ENCODE results near the gene VPS16. TPM values are rescaled to one million over a fixed set of nuclear protein-coding genes. Genes with fewer than 3 reads are reported as not detected.
A peak's percentile ranks its signal among the peaks of the same experiment; 100 is the strongest.

Gene VPS16
- polyA plus RNA-seq, 4 donors, result 29.3 to 94.6 (median 51.6) TPM

DNA sequence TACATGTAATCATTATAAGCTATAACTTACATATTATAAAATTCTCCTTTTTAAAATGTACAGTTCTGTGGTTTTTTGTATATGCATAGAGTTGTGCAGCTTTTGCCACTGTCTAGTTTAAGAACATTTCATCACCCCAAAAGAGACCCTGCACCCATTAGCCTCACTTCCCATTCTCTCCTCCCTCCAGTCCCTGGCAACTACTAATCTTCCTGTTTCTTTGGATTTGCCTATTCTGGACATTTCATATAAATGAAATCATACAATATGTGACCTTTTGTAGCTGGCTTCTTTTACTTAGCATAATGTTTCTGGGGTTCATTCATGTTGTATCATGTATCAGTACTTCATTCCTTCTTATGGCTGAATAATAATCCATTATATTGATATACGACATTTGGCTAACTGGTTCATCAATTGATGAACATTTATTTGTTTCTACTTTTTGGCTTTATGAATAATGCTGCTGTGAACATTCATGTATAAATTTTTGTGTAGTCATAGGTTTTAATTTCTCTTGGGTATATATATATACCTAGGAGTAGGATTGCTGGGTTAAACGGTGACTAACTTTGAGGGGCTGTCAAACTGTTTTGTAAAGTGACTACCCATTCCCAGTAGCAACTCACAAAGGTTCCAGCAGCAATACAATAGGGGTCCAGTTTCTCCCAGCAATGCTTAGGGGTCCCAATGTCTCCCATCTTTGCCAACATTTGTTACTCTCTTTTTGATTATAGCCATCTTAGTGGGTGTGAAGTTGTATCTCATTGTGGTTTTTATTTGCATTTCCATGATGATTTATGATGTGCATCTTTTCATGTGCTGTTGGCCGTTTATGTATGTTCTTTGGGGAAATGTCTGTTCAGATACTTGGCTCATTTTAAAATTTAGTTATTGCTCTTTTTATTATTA lies 43.4 kb downstream of the VPS16 start:
- no peaks in the 10 kb centered on the region for H3K27me3 ChIP-seq (ENCODE audit: control insufficient read depth in 3 of 3, insufficient read depth in 3 of 3, low read length in 3 of 3)
- DNase-seq (no peak), FAIRE-seq (no peak)
- H3K4me1 ChIP-seq (ENCODE audit: control insufficient read depth in 3 of 3, insufficient read depth in 2 of 3, low read depth in 1 of 3, low read length in 2 of 3), result no peaks in the 10 kb centered on the region
- H3K9me3 ChIP-seq (ENCODE audit: control insufficient read depth in 2 of 2, insufficient read depth in 1 of 2, low read depth in 1 of 2, low read length in 1 of 2), result no peaks in the 10 kb centered on the region
- no peak overlapping the region for H3K27ac ChIP-seq (ENCODE audit: low read depth in 1 of 3, low read length in 2 of 3)
- WGBS, 3 donors, result 64 to 73% (median 69%) methylated on average over 3 of the region's 3 CpGs
- peaks cover 0 to 4% (median 0%) of the 10 kb centered on the region in 3 donors for H3K36me3 ChIP-seq (ENCODE audit: control insufficient read depth in 3 of 3, insufficient read depth in 2 of 3, low read depth in 1 of 3, low read length in 3 of 3)
- no peak overlapping the region for H3K4me3 ChIP-seq (ENCODE audit: low read depth in 1 of 3, low read length in 3 of 3)

DNA sequence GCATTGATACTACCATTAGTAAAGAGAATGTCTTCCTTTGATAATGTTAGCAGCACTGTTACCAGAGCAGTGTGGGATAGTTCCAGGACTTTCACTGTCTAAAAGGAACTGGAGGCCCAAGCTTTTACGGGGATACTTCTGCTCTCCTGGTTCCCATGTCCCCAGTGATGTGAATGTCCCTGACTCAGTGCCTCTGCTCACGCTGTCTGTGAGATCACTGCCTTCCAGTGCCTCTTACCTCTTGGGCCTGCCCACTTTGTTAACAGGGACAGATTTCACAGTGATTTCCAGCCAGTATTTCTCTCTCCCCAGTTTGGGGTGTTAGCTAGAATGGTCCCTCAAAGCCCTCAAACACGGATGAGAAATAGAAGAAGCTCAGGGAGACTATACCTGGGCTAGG lies 47.2 kb downstream of the VPS16 start:
- DNase-seq, result no peak
- Histone ChIP-seq H3K36me3 (ENCODE audit: control insufficient read depth in 3 of 3, insufficient read depth in 2 of 3, low read depth in 1 of 3, low read length in 3 of 3) (no peaks in the 10 kb centered on the region), H3K4me1 (ENCODE audit: control insufficient read depth in 3 of 3, insufficient read depth in 2 of 3, low read depth in 1 of 3, low read length in 2 of 3) (peaks cover 3 to 5% (median 3%) of the 10 kb centered on the region in 3 donors), H3K9me3 (ENCODE audit: control insufficient read depth in 2 of 2, insufficient read depth in 1 of 2, low read depth in 1 of 2, low read length in 1 of 2) (no peaks in the 10 kb centered on the region), H3K27me3 (ENCODE audit: control insufficient read depth in 3 of 3, insufficient read depth in 3 of 3, low read length in 3 of 3) (no peaks in the 10 kb centered on the region), H3K4me3 (ENCODE audit: low read depth in 1 of 3, low read length in 3 of 3) (no peak overlapping the region), H3K27ac (ENCODE audit: low read depth in 1 of 3, low read length in 2 of 3) (no peak overlapping the region)
- 92 to 95% (median 93%) methylated on average over 3 of the region's 3 CpGs for WGBS, 3 donors
- no peak for FAIRE-seq

DNA sequence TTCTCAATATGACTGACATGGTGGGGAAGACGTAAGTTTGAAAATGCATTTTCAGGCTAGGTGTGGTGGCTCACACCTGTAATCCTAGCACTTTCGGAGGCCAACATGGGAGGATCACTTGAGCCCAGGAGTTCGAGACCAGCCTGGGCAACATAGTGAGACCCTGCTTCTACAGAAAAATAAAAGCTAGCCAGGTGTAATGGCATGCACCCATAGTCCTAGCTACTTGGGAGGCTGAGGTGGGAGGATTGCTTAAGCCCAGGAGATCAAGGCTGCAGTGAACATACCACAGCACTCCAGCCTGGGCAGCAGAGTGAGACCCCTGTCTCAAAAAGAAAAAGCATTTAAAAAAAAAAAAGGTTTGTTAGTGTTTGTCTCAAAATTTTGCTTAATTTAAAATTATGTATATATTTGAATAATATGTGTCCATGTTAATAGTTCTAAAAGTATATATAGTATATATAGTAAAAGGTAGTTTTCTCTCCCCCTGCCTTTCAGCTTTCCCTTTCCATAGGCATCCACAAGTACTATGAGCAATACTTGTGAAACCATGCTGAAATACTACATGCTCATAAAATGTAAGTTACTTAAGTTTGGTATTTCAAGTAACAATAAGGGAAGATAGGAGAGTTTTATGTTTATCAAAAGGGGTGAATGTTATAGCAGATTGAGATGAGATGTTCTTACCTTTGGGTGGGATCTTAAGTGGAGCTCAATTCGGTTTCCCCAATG lies 47.8 kb downstream of the VPS16 start:
- WGBS, 3 donors, result 88 to 94% (median 92%) methylated on average over 4 of the region's 4 CpGs
- no peaks in the 10 kb centered on the region for H3K27me3 ChIP-seq (ENCODE audit: control insufficient read depth in 3 of 3, insufficient read depth in 3 of 3, low read length in 3 of 3)
- no peaks in the 10 kb centered on the region for H3K9me3 ChIP-seq (ENCODE audit: control insufficient read depth in 2 of 2, insufficient read depth in 1 of 2, low read depth in 1 of 2, low read length in 1 of 2)
- H3K36me3 ChIP-seq (ENCODE audit: control insufficient read depth in 3 of 3, insufficient read depth in 2 of 3, low read depth in 1 of 3, low read length in 3 of 3), result no peaks in the 10 kb centered on the region
- no peak overlapping the region for H3K27ac ChIP-seq (ENCODE audit: low read depth in 1 of 3, low read length in 2 of 3)
- H3K4me1 ChIP-seq (ENCODE audit: control insufficient read depth in 3 of 3, insufficient read depth in 2 of 3, low read depth in 1 of 3, low read length in 2 of 3), result peaks cover 3 to 5% (median 3%) of the 10 kb centered on the region in 3 donors
- H3K4me3 ChIP-seq (ENCODE audit: low read depth in 1 of 3, low read length in 3 of 3), result no peak overlapping the region
- no peak for DNase-seq
- no peak for FAIRE-seq

DNA sequence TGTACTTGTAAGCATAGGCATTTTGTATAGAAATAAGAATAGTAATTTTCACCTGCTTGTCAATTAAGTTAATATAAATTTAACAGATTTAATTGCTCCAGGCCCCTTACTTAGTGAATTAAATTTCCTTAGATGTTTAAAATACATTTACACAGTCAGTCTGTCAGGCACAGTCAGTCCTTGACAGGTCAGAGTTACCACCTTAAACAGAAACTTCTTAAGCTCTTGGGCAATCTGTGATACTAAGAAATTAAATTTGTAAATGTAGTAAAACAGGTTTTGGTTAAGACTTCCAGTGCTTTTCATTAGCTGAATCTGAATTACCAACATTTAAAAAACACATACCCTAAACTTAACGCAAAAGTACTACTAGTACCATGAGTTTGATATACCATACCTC lies 48.7 kb downstream of the VPS16 start:
- WGBS, 3 donors, result 53 to 94% (median 89%) methylated on average over 1 of the region's 1 CpG
- Histone ChIP-seq H3K27ac (ENCODE audit: low read depth in 1 of 3, low read length in 2 of 3) (no peak overlapping the region), H3K4me1 (ENCODE audit: control insufficient read depth in 3 of 3, insufficient read depth in 2 of 3, low read depth in 1 of 3, low read length in 2 of 3) (peaks cover 3 to 5% (median 3%) of the 10 kb centered on the region in 3 donors), H3K9me3 (ENCODE audit: control insufficient read depth in 2 of 2, insufficient read depth in 1 of 2, low read depth in 1 of 2, low read length in 1 of 2) (no peaks in the 10 kb centered on the region), H3K36me3 (ENCODE audit: control insufficient read depth in 3 of 3, insufficient read depth in 2 of 3, low read depth in 1 of 3, low read length in 3 of 3) (no peaks in the 10 kb centered on the region), H3K27me3 (ENCODE audit: control insufficient read depth in 3 of 3, insufficient read depth in 3 of 3, low read length in 3 of 3) (no peaks in the 10 kb centered on the region), H3K4me3 (ENCODE audit: low read depth in 1 of 3, low read length in 3 of 3) (no peak overlapping the region)
- no peak for FAIRE-seq
- no peak for DNase-seq

DNA sequence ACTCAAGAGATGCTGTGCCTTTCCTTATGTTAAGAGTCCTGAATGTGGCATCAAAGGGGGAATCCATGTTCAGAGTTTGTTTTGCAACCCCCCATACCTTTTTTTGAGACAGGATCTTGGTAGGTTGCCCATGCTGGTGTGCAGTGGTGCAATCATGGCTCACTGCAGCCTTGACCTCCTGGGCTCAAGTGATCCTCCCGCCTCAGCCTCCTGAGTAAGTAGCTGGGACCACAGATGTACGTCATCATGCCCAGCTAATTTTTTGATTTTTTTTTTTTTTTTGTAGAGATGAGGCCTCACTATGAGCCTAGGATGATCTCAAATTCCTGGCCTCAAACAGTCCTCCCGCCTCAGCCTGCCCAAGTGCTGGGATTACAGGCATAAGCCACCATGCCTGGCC lies 49.3 kb downstream of the VPS16 start:
- no peaks in the 10 kb centered on the region for H3K9me3 ChIP-seq (ENCODE audit: control insufficient read depth in 2 of 2, insufficient read depth in 1 of 2, low read depth in 1 of 2, low read length in 1 of 2)
- peaks cover 3 to 5% (median 3%) of the 10 kb centered on the region in 3 donors for H3K4me1 ChIP-seq (ENCODE audit: control insufficient read depth in 3 of 3, insufficient read depth in 2 of 3, low read depth in 1 of 3, low read length in 2 of 3)
- no peak overlapping the region for H3K4me3 ChIP-seq (ENCODE audit: low read depth in 1 of 3, low read length in 3 of 3)
- DNase-seq (no peak), FAIRE-seq (no peak)
- WGBS, 3 donors, result 92 to 100% (median 94%) methylated on average over 3 of the region's 3 CpGs
- no peaks in the 10 kb centered on the region for H3K27me3 ChIP-seq (ENCODE audit: control insufficient read depth in 3 of 3, insufficient read depth in 3 of 3, low read length in 3 of 3)
- H3K36me3 ChIP-seq (ENCODE audit: control insufficient read depth in 3 of 3, insufficient read depth in 2 of 3, low read depth in 1 of 3, low read length in 3 of 3), result no peaks in the 10 kb centered on the region
- no peak overlapping the region for H3K27ac ChIP-seq (ENCODE audit: low read depth in 1 of 3, low read length in 2 of 3)

DNA sequence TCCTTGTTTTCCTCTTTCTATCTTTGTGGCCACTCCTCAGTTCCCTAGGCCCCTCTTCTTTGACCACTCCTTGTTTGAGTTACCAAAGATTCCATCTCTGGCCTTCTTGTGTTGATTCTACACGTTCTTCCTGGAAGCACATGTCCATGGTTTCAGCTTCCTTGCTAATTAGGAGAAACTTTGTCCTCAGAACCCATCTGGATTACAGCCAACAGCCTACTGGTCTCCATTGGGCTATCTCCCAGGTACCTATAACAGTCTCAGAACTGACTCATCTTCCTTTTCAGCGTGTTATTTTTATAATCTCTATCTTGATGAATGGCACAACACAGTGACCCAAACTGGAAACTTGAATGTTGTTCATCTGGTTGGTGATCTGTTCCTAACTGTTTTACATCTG lies 50.2 kb downstream of the VPS16 start:
- Histone ChIP-seq H3K36me3 (ENCODE audit: control insufficient read depth in 3 of 3, insufficient read depth in 2 of 3, low read depth in 1 of 3, low read length in 3 of 3) (peaks cover 0 to 3% (median 0%) of the 10 kb centered on the region in 3 donors), H3K9me3 (ENCODE audit: control insufficient read depth in 2 of 2, insufficient read depth in 1 of 2, low read depth in 1 of 2, low read length in 1 of 2) (peaks cover 0 to 8% of the 10 kb centered on the region in 2 donors), H3K27me3 (ENCODE audit: control insufficient read depth in 3 of 3, insufficient read depth in 3 of 3, low read length in 3 of 3) (no peaks in the 10 kb centered on the region), H3K27ac (ENCODE audit: low read depth in 1 of 3, low read length in 2 of 3) (no peak overlapping the region), H3K4me1 (ENCODE audit: control insufficient read depth in 3 of 3, insufficient read depth in 2 of 3, low read depth in 1 of 3, low read length in 2 of 3) (peaks cover 3 to 5% (median 3%) of the 10 kb centered on the region in 3 donors), H3K4me3 (ENCODE audit: low read depth in 1 of 3, low read length in 3 of 3) (no peak overlapping the region)
- peak; percentile 14 to 19 for DNase-seq
- FAIRE-seq, result no peak
- 30 to 44% (median 31%) methylated on average over 2 of the region's 2 CpGs for WGBS, 3 donors

DNA sequence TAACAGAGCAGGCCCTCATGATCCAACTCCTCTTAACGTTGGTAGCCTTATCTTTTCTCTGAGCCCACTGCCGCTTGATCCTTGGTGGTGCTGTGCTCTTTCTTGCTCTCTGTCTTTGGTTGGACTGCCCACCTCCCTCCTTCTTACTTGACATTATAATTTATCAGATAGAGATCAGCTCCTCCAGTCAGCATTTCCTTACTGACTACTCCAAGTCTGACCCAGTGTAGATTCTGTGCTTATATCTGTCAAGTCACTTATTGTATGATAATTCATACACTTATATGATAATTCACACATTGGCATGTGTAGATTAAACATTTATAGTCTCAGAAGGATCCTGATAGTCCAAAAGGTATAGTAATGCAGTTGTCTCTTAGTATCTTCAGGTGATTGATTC lies 50.8 kb downstream of the VPS16 start:
- peaks cover 3 to 5% (median 3%) of the 10 kb centered on the region in 3 donors for H3K4me1 ChIP-seq (ENCODE audit: control insufficient read depth in 3 of 3, insufficient read depth in 2 of 3, low read depth in 1 of 3, low read length in 2 of 3)
- FAIRE-seq (no peak), DNase-seq (no peak)
- peaks cover 0 to 8% of the 10 kb centered on the region in 2 donors for H3K9me3 ChIP-seq (ENCODE audit: control insufficient read depth in 2 of 2, insufficient read depth in 1 of 2, low read depth in 1 of 2, low read length in 1 of 2)
- H3K27ac ChIP-seq (ENCODE audit: low read depth in 1 of 3, low read length in 2 of 3), result no peak overlapping the region
- H3K4me3 ChIP-seq (ENCODE audit: low read depth in 1 of 3, low read length in 3 of 3), result no peak overlapping the region
- WGBS, 3 donors, result 83 to 93% (median 84%) methylated on average over 2 of the region's 2 CpGs
- H3K27me3 ChIP-seq (ENCODE audit: control insufficient read depth in 3 of 3, insufficient read depth in 3 of 3, low read length in 3 of 3), result no peaks in the 10 kb centered on the region
- peaks cover 0 to 3% (median 0%) of the 10 kb centered on the region in 3 donors for H3K36me3 ChIP-seq (ENCODE audit: control insufficient read depth in 3 of 3, insufficient read depth in 2 of 3, low read depth in 1 of 3, low read length in 3 of 3)

DNA sequence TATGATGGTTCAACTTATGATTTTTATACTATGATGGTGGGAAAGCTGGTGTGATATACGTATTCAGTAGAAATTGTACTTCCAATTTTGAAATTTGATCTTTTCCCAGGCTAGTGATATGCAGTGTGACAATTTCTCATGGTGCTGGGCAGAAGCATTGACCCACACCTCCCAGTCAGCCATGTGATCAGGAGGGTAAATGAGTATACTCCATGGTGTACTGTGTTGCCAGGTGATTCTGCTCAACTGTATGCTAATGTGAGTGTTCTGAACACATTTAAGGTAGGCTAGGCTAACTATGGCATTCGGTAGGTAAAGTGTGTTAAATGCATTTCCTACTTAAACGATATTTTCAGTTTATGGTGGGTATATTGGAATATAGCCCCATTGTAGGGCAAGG lies 51.8 kb downstream of the VPS16 start:
- WGBS, 3 donors, result 77 to 91% (median 87%) methylated on average over 3 of the region's 3 CpGs
- H3K4me1 ChIP-seq (ENCODE audit: control insufficient read depth in 3 of 3, insufficient read depth in 2 of 3, low read depth in 1 of 3, low read length in 2 of 3), result peaks cover 3 to 5% (median 3%) of the 10 kb centered on the region in 3 donors
- H3K27me3 ChIP-seq (ENCODE audit: control insufficient read depth in 3 of 3, insufficient read depth in 3 of 3, low read length in 3 of 3), result no peaks in the 10 kb centered on the region
- peaks cover 0 to 3% (median 0%) of the 10 kb centered on the region in 3 donors for H3K36me3 ChIP-seq (ENCODE audit: control insufficient read depth in 3 of 3, insufficient read depth in 2 of 3, low read depth in 1 of 3, low read length in 3 of 3)
- DNase-seq, result peak in 1 of 2 donors; percentile 23
- H3K4me3 ChIP-seq (ENCODE audit: low read depth in 1 of 3, low read length in 3 of 3), result no peak overlapping the region
- no peak overlapping the region for H3K27ac ChIP-seq (ENCODE audit: low read depth in 1 of 3, low read length in 2 of 3)
- H3K9me3 ChIP-seq (ENCODE audit: control insufficient read depth in 2 of 2, insufficient read depth in 1 of 2, low read depth in 1 of 2, low read length in 1 of 2), result peaks cover 0 to 8% of the 10 kb centered on the region in 2 donors
- FAIRE-seq, result no peak
